ENCODE data around the gene C16orf86.

C16orf86 gene

GRCh38 chr16:67661101-67661761 is 5.4 kb upstream of the C16orf86 start:
- Histone ChIP-seq H3K9me3 (ENCODE audit: control insufficient read depth, insufficient read depth, low read length) (no peaks in the 10 kb centered on the region), H3K27ac (ENCODE audit: low read length) (no peak overlapping the region), H3K4me1 (ENCODE audit: control insufficient read depth, insufficient read depth, low read length) (peaks cover 7% of the 10 kb centered on the region), H3K27me3 (ENCODE audit: control insufficient read depth, insufficient read depth, low read length) (no peaks in the 10 kb centered on the region), H3K36me3 (ENCODE audit: control insufficient read depth, insufficient read depth, low read length) (peaks cover 6% of the 10 kb centered on the region; the same call in 1 of the 2 replicates), H3K4me3 (ENCODE audit: low read length) (peak overlapping the region; percentile 92; the same call in 1 of the 2 replicates)
- no CpG with 5 or more reads among the region's 39 CpGs for WGBS (ENCODE audit: insufficient coverage, insufficient read length)
- DNase-seq (ENCODE audit: low read depth, low spot score), result no peak

- no peak overlapping the region for H3K4me3 ChIP-seq (ENCODE audit: low read length)
- DNase-seq (ENCODE audit: low read depth, low spot score), result no peak
- H3K36me3 ChIP-seq (ENCODE audit: control insufficient read depth, insufficient read depth, low read length), result peaks cover 6% of the 10 kb centered on the region; the same call in 1 of the 2 replicates
- no peaks in the 10 kb centered on the region for H3K9me3 ChIP-seq (ENCODE audit: control insufficient read depth, insufficient read depth, low read length)
- H3K27me3 ChIP-seq (ENCODE audit: control insufficient read depth, insufficient read depth, low read length), result no peaks in the 10 kb centered on the region
- peaks cover 7% of the 10 kb centered on the region for H3K4me1 ChIP-seq (ENCODE audit: control insufficient read depth, insufficient read depth, low read length)
- no CpG with 5 or more reads among the region's 34 CpGs for WGBS (ENCODE audit: insufficient coverage, insufficient read length)
- no peak overlapping the region for H3K27ac ChIP-seq (ENCODE audit: low read length)
Measured at GRCh38 chr16:67661886-67662652, 4.5 kb upstream of the C16orf86 start.

GRCh38 chr16:67662653-67663010 is 4.0 kb upstream of the C16orf86 start:
- Histone ChIP-seq H3K36me3 (ENCODE audit: control insufficient read depth, insufficient read depth, low read length) (peaks cover 6% of the 10 kb centered on the region; the same call in 1 of the 2 replicates), H3K27me3 (ENCODE audit: control insufficient read depth, insufficient read depth, low read length) (no peaks in the 10 kb centered on the region), H3K4me1 (ENCODE audit: control insufficient read depth, insufficient read depth, low read length) (peaks cover 9% of the 10 kb centered on the region), H3K9me3 (ENCODE audit: control insufficient read depth, insufficient read depth, low read length) (no peaks in the 10 kb centered on the region), H3K27ac (ENCODE audit: low read length) (no peak overlapping the region), H3K4me3 (ENCODE audit: low read length) (no peak overlapping the region)
- DNase-seq (ENCODE audit: low read depth, low spot score), result no peak

GRCh38 chr16:67663151-67663876 is 3.3 kb upstream of the C16orf86 start:
- Histone ChIP-seq H3K27me3 (ENCODE audit: control insufficient read depth, insufficient read depth, low read length) (no peaks in the 10 kb centered on the region), H3K9me3 (ENCODE audit: control insufficient read depth, insufficient read depth, low read length) (no peaks in the 10 kb centered on the region), H3K4me3 (ENCODE audit: low read length) (no peak overlapping the region), H3K36me3 (ENCODE audit: control insufficient read depth, insufficient read depth, low read length) (peaks cover 1% of the 10 kb centered on the region; the same call in 1 of the 2 replicates), H3K4me1 (ENCODE audit: control insufficient read depth, insufficient read depth, low read length) (peaks cover 9% of the 10 kb centered on the region), H3K27ac (ENCODE audit: low read length) (no peak overlapping the region)
- DNase-seq (ENCODE audit: low read depth, low spot score), result no peak
- WGBS (ENCODE audit: insufficient coverage, insufficient read length), result no CpG with 5 or more reads among the region's 25 CpGs

- DNase-seq (ENCODE audit: low read depth, low spot score), result no peak
- WGBS (ENCODE audit: insufficient coverage, insufficient read length), result no CpG with 5 or more reads among the region's 6 CpGs
- Histone ChIP-seq H3K4me3 (ENCODE audit: low read length) (no peak overlapping the region), H3K9me3 (ENCODE audit: control insufficient read depth, insufficient read depth, low read length) (no peaks in the 10 kb centered on the region), H3K4me1 (ENCODE audit: control insufficient read depth, insufficient read depth, low read length) (peaks cover 7% of the 10 kb centered on the region), H3K27me3 (ENCODE audit: control insufficient read depth, insufficient read depth, low read length) (no peaks in the 10 kb centered on the region), H3K27ac (ENCODE audit: low read length) (no peak overlapping the region), H3K36me3 (ENCODE audit: control insufficient read depth, insufficient read depth, low read length) (no peaks in the 10 kb centered on the region)
Measured at GRCh38 chr16:67663877-67664222, 2.8 kb upstream of the C16orf86 start.

- DNase-seq (ENCODE audit: low read depth, low spot score), result no peak
- H3K27ac ChIP-seq (ENCODE audit: low read length), result no peak overlapping the region
- no peaks in the 10 kb centered on the region for H3K27me3 ChIP-seq (ENCODE audit: control insufficient read depth, insufficient read depth, low read length)
- no peaks in the 10 kb centered on the region for H3K36me3 ChIP-seq (ENCODE audit: control insufficient read depth, insufficient read depth, low read length)
- no CpG with 5 or more reads among the region's 4 CpGs for WGBS (ENCODE audit: insufficient coverage, insufficient read length)
- H3K4me1 ChIP-seq (ENCODE audit: control insufficient read depth, insufficient read depth, low read length), result peaks cover 4% of the 10 kb centered on the region
- H3K4me3 ChIP-seq (ENCODE audit: low read length), result no peak overlapping the region
- no peaks in the 10 kb centered on the region for H3K9me3 ChIP-seq (ENCODE audit: control insufficient read depth, insufficient read depth, low read length)
Measured at GRCh38 chr16:67664258-67664657, 2.4 kb upstream of the C16orf86 start.

- WGBS (ENCODE audit: insufficient coverage, insufficient read length), result no CpG with 5 or more reads among the region's 7 CpGs
Measured at GRCh38 chr16:67664871-67665270, 1.7 kb upstream of the C16orf86 start.

DNA sequence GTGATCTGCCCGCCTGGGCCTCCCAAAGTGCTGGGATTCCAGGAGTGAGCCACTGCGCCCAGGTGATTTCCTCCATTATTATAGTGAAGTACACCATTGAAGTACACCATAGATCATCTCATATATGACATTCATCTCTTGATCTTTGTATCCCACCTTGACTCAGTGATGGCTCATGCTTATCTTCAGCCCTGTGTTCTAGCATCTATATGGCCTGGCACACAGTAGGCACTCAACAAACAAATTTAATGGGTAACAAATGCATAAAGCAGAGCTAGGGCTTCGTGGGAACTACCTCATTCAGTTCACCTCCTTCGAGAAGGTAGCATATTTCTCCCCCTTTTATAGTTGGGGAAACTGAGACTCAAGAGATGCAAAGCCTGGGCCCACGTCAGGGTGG is 1.0 kb upstream of the C16orf86 start:
- no CpG with 5 or more reads among the region's 5 CpGs for WGBS (ENCODE audit: insufficient coverage, insufficient read length)
- Histone ChIP-seq H3K4me1 (ENCODE audit: control insufficient read depth, insufficient read depth, low read length) (peaks cover 4% of the 10 kb centered on the region; the same call in 1 of the 2 replicates), H3K27me3 (ENCODE audit: control insufficient read depth, insufficient read depth, low read length) (no peaks in the 10 kb centered on the region), H3K9me3 (ENCODE audit: control insufficient read depth, insufficient read depth, low read length) (no peaks in the 10 kb centered on the region), H3K36me3 (ENCODE audit: control insufficient read depth, insufficient read depth, low read length) (no peaks in the 10 kb centered on the region), H3K27ac (ENCODE audit: low read length) (no peak overlapping the region), H3K4me3 (ENCODE audit: low read length) (no peak overlapping the region; the same call in 1 of the 2 replicates)
- no peak for DNase-seq (ENCODE audit: low read depth, low spot score)

More at GRCh38 chr16:67664871-67665270, 1.7 kb upstream of the C16orf86 start:
- H3K27me3 ChIP-seq (ENCODE audit: control insufficient read depth, insufficient read depth, low read length), result no peaks in the 10 kb centered on the region
- H3K9me3 ChIP-seq (ENCODE audit: control insufficient read depth, insufficient read depth, low read length), result no peaks in the 10 kb centered on the region
- no peak overlapping the region for H3K4me3 ChIP-seq (ENCODE audit: low read length)
- H3K36me3 ChIP-seq (ENCODE audit: control insufficient read depth, insufficient read depth, low read length), result no peaks in the 10 kb centered on the region
- no peak for DNase-seq (ENCODE audit: low read depth, low spot score)
- no peak overlapping the region for H3K27ac ChIP-seq (ENCODE audit: low read length)
- H3K4me1 ChIP-seq (ENCODE audit: control insufficient read depth, insufficient read depth, low read length), result peaks cover 4% of the 10 kb centered on the region; the same call in 1 of the 2 replicates

GRCh38 chr16:67666032-67666551 is 522 bp upstream of the C16orf86 start:
- no peaks in the 10 kb centered on the region for H3K36me3 ChIP-seq (ENCODE audit: control insufficient read depth, insufficient read depth, low read length)
- peaks cover 4% of the 10 kb centered on the region; the same call in 1 of the 2 replicates for H3K4me1 ChIP-seq (ENCODE audit: control insufficient read depth, insufficient read depth, low read length)
- no peaks in the 10 kb centered on the region for H3K27me3 ChIP-seq (ENCODE audit: control insufficient read depth, insufficient read depth, low read length)
- peak overlapping the region; percentile 73; the same call in 1 of the 2 replicates for H3K4me3 ChIP-seq (ENCODE audit: low read length)
- no CpG with 5 or more reads among the region's 46 CpGs for WGBS (ENCODE audit: insufficient coverage, insufficient read length)
- H3K27ac ChIP-seq (ENCODE audit: low read length), result no peak overlapping the region
- H3K9me3 ChIP-seq (ENCODE audit: control insufficient read depth, insufficient read depth, low read length), result no peaks in the 10 kb centered on the region
- DNase-seq (ENCODE audit: low read depth, low spot score), result no peak

DNA sequence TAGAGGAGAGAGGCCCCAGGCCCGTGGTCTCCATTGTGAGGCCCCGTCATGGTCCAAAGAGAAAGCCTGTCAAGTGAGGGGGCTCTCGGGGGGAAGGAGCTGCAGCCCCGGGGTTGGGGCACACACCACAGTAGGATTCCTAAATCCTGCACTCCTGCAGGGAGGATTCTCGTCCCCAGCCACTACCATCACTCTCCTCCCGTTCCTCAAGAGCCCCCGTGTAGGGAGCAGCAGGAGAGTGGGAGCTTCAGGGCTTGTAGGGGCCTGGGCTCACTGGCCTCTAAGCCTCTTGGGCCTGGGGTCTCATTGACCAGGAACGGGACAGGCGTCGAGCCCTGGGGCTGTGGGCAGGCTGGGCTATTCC is 821 bp downstream of the C16orf86 start:
- no peaks in the 10 kb centered on the region for H3K36me3 ChIP-seq (ENCODE audit: control insufficient read depth, insufficient read depth, low read length)
- H3K9me3 ChIP-seq (ENCODE audit: control insufficient read depth, insufficient read depth, low read length), result no peaks in the 10 kb centered on the region
- H3K4me1 ChIP-seq (ENCODE audit: control insufficient read depth, insufficient read depth, low read length), result peaks cover 4% of the 10 kb centered on the region; the same call in 1 of the 2 replicates
- H3K4me3 ChIP-seq (ENCODE audit: low read length), result peak overlapping the region; percentile 73; the same call in 1 of the 2 replicates
- no peak for DNase-seq (ENCODE audit: low read depth, low spot score)
- no peak overlapping the region for H3K27ac ChIP-seq (ENCODE audit: low read length)
- WGBS (ENCODE audit: insufficient coverage, insufficient read length), result no CpG with 5 or more reads among the region's 10 CpGs
- H3K27me3 ChIP-seq (ENCODE audit: control insufficient read depth, insufficient read depth, low read length), result no peaks in the 10 kb centered on the region
